Neuron (in vitro differentiated cells): Measurements from ENCODE around the gene ADARB2.
"Not testable (repeated sequence)": the region's sequence is repeated elsewhere in the genome, so short reads cannot be mapped to it uniquely, and the experiment has no call there.

Source experiments
- H2AFZ ChIP-seq: one replicate; pipeline ENCODE4 v1.6.1; 2013; ENCODE audit warnings: low read depth, mild to moderate bottlenecking, inconsistent platforms, low read length, moderate library complexity
- H3K27me3 ChIP-seq: one replicate; pipeline ENCODE4 v1.6.1; 2013; ENCODE audit warnings: low read length; ENCODE audit not compliant: insufficient read depth
- H3K36me3 ChIP-seq: one replicate; pipeline ENCODE4 v1.6.1; 2013; ENCODE audit warnings: low read length; ENCODE audit not compliant: insufficient read depth
- H3K4me1 ChIP-seq: one replicate; pipeline ENCODE4 v1.6.1; 2013; ENCODE audit warnings: low read length; ENCODE audit not compliant: insufficient read depth
- H3K4me3 ChIP-seq: 2 replicates; pipeline ENCODE4 v1.5.1; 2013; ENCODE audit warnings: mild to moderate bottlenecking, low read length, moderate library complexity
- H3K9me3 ChIP-seq: one replicate; pipeline ENCODE4 v1.6.1; 2013; ENCODE audit warnings: low read length

Gene ADARB2

DNA sequence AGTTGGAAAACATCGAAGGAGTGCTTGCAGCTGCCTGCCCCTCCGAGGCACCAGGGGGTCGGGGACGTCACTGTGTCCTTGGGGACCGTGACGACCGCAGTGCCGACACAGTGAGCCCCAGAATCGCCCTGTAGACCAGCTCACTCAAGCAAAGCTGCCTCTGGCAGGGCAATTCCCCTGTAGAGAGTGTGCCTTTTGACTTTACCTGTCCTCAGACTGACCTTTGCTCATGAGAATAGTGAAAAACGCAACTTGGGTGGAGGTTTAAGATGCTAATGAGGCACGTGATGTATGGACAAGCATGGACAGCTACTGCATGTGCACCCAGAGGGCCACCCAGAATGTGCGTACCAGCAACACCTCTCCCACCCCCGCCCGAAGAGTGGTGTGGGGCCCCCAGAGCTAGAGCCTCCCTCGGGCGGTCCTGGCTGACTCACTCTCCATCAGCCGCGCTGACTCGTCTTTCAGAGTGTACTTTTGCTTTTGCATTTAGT is 271.9 kb downstream of the ADARB2 start:
- Histone ChIP-seq H3K4me1 (no peaks in the 10 kb centered on the region), H3K27me3 (no peaks in the 10 kb centered on the region), H3K36me3 (no peaks in the 10 kb centered on the region), H3K9me3 (no peaks in the 10 kb centered on the region), H3K4me3 (no peak overlapping the region), H2AFZ (no peak overlapping the region)

DNA sequence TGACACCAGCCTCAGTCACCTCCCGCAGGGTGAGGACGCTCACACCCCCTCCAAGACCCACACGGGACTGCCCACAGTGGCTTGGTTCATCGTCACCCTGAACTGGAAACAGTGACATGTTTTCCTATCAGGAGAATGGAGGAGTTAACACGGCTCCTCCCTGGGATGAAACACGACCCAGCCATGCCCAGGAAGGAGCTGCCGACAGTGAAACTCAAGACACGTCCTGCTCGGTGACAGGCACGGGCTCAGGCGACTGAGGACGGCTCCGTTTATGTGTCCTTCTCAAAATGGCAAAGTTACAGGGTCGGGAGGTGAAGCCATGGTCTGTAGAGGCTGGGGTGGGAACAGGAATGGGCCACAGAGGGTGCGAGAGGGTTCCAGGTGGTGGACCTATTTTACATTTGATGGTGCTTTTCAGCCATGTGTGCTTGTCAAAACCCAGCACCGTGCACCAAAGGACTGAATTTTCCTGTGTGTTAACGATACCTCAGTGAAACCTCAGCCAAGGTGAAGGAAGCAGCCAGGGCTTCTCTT is 272.4 kb downstream of the ADARB2 start:
- no peaks in the 10 kb centered on the region for H3K9me3 ChIP-seq
- no peaks in the 10 kb centered on the region for H3K4me1 ChIP-seq
- no peak overlapping the region for H3K4me3 ChIP-seq
- H3K36me3 ChIP-seq, result no peaks in the 10 kb centered on the region
- no peak overlapping the region for H2AFZ ChIP-seq
- no peaks in the 10 kb centered on the region for H3K27me3 ChIP-seq

DNA sequence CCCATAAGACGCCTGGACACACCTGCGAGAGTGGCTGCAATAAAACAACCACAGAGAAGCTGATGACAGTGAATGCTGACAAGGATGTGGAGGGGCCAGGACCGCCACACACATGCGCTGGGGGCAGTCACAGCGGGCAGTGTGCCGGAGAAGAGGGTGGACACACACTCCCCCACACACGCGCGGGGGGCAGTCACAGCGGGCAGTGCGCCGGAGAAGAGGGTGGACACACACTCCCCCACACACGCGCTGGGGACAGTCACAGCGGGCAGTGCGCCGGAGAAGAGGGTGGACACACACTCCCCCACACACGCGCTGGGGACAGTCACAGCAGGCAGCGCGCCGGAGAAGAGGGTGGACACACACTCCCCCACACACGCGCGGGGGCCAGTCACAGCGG is 273.4 kb downstream of the ADARB2 start:
- H3K9me3 ChIP-seq, H2AFZ ChIP-seq, H3K4me1 ChIP-seq: not testable (repeated sequence)

DNA sequence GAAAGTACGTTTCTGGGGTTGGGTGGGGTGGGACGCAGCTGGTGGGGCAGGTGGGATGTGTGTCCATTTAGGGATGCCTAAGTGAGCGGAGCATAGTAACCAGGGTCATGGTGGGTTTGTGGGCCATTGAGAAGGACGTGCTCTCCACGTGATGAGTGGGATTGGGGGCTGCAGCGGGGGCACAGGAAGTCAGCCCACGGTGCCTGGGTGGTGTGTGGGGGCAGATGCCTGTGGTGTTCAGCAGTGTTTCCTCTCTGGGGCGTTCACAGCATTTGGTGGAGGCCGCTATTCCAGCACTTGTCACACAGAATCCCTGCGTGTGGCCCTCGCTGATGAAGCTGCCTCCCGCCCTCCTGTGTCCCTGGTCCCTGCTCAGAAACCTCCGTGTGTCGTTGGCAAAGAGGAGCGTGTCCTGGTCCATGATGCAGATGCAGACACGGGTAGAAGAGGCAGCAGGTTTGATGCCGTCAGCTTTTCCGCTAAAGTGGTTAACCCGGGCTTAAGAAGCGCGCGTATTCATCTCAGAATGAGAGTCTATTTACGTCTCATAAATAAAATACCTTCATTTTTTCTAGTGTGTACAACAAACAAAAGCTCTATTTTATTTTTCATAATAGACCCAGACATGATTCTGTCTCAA is 274.2 kb downstream of the ADARB2 start:
- Histone ChIP-seq H3K4me3 (no peak overlapping the region), H3K9me3 (no peaks in the 10 kb centered on the region), H2AFZ (no peak overlapping the region), H3K36me3 (no peaks in the 10 kb centered on the region), H3K27me3 (no peaks in the 10 kb centered on the region), H3K4me1 (no peaks in the 10 kb centered on the region)

More for the DNA sequence above, 273.4 kb downstream of the ADARB2 start:
- not testable (repeated sequence) for H3K4me3 ChIP-seq, H3K36me3 ChIP-seq, H3K27me3 ChIP-seq

DNA sequence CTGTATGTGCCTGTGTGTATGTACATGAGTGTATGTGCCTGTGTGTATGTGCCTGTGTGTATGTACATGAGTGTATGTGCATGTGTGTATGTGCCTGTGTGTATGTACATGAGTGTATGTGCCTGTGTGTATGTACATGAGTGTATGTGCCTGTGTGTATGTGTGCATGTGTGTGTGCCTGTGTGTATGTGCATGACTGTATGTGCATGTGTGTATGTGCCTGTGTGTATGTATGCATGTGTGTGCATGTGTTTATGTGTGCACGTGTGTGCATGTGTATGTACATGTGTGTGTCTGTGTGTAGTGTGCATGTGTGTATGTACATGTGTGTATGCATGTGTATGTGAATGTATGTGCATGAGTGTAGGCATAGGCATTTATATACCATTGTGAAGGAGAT is 274.8 kb downstream of the ADARB2 start:
- no peaks in the 10 kb centered on the region for H3K36me3 ChIP-seq
- no peaks in the 10 kb centered on the region for H3K9me3 ChIP-seq
- H3K4me3 ChIP-seq, result no peak overlapping the region

DNA sequence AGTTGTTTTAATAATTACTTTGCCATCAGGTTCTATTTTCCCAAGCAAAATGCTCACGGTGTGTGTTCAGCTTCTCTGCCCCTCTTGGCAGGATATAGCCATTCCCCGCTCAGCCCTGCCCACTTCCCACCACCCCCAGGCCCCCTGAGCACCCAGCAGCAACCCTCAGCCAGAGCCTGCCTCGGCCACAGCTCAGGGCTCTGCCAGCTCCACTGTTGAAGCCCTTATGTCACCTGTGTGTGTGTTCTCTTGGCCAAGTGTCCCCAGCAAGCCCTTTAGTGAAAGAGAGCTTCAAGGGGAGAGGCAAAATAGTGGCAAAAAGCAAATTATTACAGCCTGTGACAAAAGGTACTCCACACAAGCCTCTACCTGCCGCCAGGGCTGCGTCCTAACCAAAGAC is 275.3 kb downstream of the ADARB2 start:
- Histone ChIP-seq H3K9me3 (no peaks in the 10 kb centered on the region), H3K4me1 (no peaks in the 10 kb centered on the region), H3K27me3 (no peaks in the 10 kb centered on the region), H3K4me3 (no peak overlapping the region), H2AFZ (no peak overlapping the region), H3K36me3 (no peaks in the 10 kb centered on the region)

More for the DNA sequence above, 274.8 kb downstream of the ADARB2 start:
- Histone ChIP-seq H3K27me3 (no peaks in the 10 kb centered on the region), H3K4me1 (no peaks in the 10 kb centered on the region), H2AFZ (no peak overlapping the region)

DNA sequence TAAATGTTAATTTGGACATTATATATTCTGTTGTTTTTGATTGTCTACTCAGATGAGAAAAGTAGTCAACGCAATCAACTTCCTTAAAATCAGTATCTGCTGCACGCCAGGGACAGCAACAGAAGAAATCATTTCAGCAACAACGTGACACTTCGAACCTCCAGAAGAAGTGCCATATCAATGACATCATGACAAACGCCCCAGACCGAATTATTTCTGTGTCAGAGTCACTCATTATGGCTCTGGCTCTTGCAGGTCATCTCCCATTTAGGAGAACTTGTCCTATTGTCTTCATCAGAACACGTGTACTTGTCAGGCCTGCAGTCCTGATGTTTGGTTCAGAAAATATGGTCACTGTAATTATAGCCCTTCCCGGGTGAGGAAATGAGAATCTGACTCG is 276.3 kb downstream of the ADARB2 start:
- H2AFZ ChIP-seq, result no peak overlapping the region
- H3K36me3 ChIP-seq, result no peaks in the 10 kb centered on the region
- no peaks in the 10 kb centered on the region for H3K9me3 ChIP-seq
- no peak overlapping the region for H3K4me3 ChIP-seq
- no peaks in the 10 kb centered on the region for H3K27me3 ChIP-seq
- no peaks in the 10 kb centered on the region for H3K4me1 ChIP-seq

DNA sequence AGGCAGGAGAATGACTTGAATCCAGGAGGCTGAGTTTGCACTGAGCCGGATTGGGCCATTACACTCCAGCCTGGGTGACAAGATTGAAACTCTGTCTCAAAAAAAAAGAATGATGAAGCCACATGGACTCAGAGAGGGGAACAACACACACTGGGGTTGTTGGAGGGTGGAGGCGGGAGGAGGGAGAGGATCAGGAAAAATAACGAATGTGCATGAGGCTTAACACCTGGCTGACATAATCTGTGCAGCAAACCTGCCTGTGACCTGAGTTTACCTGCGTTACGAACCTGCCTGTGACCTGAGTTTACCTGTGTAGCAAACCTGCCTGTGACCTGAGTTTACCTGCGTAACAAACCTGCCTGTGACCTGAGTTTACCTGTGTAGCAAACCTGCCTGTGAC is 277.7 kb downstream of the ADARB2 start:
- H3K27me3 ChIP-seq, H3K4me3 ChIP-seq, H3K36me3 ChIP-seq, H3K4me1 ChIP-seq, H2AFZ ChIP-seq, H3K9me3 ChIP-seq: not testable (repeated sequence)

DNA sequence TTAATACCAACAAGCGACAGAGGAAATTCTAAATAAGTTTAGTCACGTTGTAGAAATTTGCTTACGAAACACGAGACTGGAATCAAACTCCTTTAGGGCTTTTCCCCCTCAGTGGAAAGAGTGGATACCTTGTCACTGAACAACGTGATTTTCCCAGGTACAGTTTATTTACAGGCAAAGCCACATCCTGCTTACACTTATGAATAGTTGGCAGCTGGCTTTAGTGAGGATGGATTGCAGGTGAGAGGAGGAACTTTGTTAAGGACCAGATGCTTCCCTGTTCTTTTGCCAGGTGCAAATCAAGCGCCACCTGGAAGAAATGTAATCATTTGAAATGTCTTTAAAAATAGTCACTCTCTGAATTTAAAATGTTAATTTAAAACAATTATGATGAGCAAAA is 282.4 kb downstream of the ADARB2 start:
- H3K9me3 ChIP-seq, result no peaks in the 10 kb centered on the region
- no peak overlapping the region for H2AFZ ChIP-seq
- no peaks in the 10 kb centered on the region for H3K4me1 ChIP-seq
- H3K4me3 ChIP-seq, result no peak overlapping the region
- H3K27me3 ChIP-seq, result no peaks in the 10 kb centered on the region
- no peaks in the 10 kb centered on the region for H3K36me3 ChIP-seq

DNA sequence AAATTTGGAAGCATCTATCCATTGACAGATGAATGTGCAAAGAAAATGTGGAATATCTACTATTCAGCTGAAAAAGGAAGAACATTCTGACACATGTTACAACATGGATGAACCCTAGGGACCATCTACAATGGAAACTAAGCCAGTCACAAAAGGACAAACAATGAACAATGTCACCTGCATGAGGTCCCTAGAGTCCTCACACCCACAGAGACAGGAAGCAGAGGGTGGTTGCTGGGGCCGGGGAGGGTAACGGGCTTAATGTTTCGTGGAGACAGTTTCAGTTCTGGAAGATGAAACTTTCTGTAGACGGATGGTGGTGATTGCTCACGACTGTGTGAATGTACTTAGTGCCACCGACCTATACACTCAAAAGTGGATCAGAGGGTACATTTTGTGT is 282.9 kb downstream of the ADARB2 start:
- Histone ChIP-seq H2AFZ (no peak overlapping the region), H3K36me3 (no peaks in the 10 kb centered on the region), H3K27me3 (no peaks in the 10 kb centered on the region), H3K9me3 (no peaks in the 10 kb centered on the region), H3K4me1 (no peaks in the 10 kb centered on the region), H3K4me3 (no peak overlapping the region)

DNA sequence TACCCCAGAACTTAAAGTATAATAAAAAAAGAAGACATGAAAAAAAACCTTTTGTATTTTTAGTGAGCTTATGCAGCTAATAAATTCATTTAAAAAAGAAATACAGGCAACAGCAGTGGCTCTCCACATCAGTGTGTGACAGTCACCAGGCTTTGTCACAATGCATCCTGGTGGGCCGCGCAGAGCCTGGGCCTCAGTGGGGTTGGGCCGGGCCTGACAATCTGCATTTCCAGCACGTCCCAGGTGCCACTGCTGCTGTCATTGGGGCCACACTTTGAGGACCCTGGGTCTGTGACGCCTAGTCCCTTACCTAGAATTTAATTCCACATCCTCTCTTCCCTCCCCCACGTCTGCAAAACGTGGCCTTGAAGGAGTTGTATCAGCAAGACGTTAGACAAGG is 284.5 kb downstream of the ADARB2 start:
- H2AFZ ChIP-seq, result no peak overlapping the region

DNA sequence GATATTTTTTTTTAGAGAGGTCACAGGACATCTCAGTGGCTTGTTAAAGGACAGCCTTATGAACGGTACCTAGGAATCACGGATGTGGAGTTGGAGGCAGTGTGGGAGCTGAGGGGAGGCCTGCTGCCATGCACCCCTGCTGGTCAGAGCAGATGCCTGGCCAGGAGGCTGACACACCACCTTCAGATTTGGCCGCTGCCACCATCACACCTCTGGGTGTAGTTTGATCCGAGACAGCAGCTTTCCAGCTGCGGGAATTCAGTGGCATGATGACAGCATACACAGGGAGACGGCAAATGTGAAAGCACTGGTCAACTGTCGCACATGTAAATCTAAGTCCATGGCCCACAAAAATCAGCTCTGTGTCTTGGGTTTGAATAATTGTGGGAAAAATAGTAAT is 285.4 kb downstream of the ADARB2 start:
- Histone ChIP-seq H3K4me3 (no peak overlapping the region), H3K9me3 (no peaks in the 10 kb centered on the region), H3K36me3 (no peaks in the 10 kb centered on the region), H2AFZ (no peak overlapping the region), H3K4me1 (no peaks in the 10 kb centered on the region), H3K27me3 (no peaks in the 10 kb centered on the region)

More for the DNA sequence above, 284.5 kb downstream of the ADARB2 start:
- H3K4me3 ChIP-seq, result no peak overlapping the region
- no peaks in the 10 kb centered on the region for H3K4me1 ChIP-seq
- no peaks in the 10 kb centered on the region for H3K9me3 ChIP-seq
- H3K36me3 ChIP-seq, result no peaks in the 10 kb centered on the region
- no peaks in the 10 kb centered on the region for H3K27me3 ChIP-seq

DNA sequence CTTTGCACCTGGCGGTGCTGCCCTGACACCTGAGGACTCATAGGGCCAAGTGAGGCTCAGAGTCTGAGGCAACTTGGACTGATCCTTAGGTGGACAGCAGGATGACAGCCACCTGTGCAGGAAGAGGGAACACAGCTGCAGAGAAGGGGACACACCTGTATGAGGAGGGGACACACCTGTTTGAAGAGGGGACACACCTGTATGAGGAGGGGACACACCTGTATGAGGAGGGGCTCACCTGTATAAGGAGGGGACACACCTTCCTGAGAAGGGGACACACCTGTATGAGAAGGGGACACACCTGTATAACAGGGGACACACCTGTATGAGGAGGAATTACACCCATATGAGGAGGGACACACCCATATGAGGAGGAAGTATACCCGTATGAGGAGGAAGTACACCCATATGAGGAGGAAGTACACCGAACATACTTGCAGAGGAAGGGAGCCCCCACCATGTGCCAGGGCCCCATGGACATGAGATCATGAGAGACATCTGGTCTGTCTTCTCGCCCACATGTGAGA is 285.9 kb downstream of the ADARB2 start:
- Histone ChIP-seq H3K36me3 (no peaks in the 10 kb centered on the region), H3K4me3 (no peak overlapping the region), H2AFZ (no peak overlapping the region), H3K9me3 (no peaks in the 10 kb centered on the region), H3K27me3 (no peaks in the 10 kb centered on the region), H3K4me1 (no peaks in the 10 kb centered on the region)
